Measurements from ENCODE around the gene NOTCH2. TPM values are rescaled to one million over a fixed set of nuclear protein-coding genes. Genes with fewer than 3 reads are reported as not detected.

Gene NOTCH2
- total RNA-seq, 6 donors from 2014 or later = 71.0 to 119 (median 89.1) TPM

DNA sequence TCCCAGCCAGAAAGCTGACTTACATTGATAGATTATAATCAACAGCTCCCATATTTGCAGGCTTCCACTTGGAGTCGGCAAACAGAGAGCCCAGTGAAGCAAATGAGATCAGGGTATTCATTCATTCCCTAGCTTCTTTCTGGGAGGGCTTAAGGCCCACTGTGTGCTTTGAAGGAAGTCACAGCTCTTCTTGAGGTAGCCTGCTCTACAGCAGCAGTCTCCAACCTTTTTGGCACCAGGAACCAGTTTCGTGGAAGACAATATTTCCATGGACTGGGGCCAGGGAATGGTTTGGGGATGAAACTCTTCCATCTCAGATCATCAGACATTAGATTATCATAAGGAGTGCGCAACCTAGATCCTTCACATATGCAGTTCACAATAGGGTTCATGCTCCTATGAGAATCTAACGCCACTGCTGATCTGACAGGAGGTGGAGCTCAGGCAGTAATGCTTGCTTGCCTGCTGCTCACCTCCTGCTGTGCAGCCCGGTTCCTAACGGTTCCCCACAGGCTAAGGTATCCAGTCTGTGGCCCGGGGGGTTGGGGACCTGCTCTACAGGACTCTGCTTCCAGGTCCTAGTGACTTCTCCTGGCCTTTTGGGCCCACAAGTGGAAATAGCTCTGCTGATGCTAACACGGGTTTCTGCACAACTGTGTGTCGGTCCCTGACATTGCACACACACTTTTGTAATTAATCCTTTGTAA lies 159.4 kb downstream of the NOTCH2 start:
- Histone ChIP-seq H3K27ac (no peak overlapping the region), H3K4me1 (no peaks in the 10 kb centered on the region), H3K4me3 (no peak overlapping the region), H3K9me3 (no peaks in the 10 kb centered on the region), H3K27me3 (no peaks in the 10 kb centered on the region), H3K36me3 (peaks cover 8 to 21% (median 11%) of the 10 kb centered on the region in 4 donors)
- WGBS, 2 donors = 67 to 87% methylated on average over 6 to 9 of the region's 9 CpGs
- TF ChIP-seq POLR2AphosphoS5 (IDR thresholded peaks at IDR 0.05) (no peak), EP300 (IDR thresholded peaks at IDR 0.05) (no peak), POLR2A (IDR thresholded peaks at IDR 0.05) (no peak)
- TF ChIP-seq, protein P1, sequence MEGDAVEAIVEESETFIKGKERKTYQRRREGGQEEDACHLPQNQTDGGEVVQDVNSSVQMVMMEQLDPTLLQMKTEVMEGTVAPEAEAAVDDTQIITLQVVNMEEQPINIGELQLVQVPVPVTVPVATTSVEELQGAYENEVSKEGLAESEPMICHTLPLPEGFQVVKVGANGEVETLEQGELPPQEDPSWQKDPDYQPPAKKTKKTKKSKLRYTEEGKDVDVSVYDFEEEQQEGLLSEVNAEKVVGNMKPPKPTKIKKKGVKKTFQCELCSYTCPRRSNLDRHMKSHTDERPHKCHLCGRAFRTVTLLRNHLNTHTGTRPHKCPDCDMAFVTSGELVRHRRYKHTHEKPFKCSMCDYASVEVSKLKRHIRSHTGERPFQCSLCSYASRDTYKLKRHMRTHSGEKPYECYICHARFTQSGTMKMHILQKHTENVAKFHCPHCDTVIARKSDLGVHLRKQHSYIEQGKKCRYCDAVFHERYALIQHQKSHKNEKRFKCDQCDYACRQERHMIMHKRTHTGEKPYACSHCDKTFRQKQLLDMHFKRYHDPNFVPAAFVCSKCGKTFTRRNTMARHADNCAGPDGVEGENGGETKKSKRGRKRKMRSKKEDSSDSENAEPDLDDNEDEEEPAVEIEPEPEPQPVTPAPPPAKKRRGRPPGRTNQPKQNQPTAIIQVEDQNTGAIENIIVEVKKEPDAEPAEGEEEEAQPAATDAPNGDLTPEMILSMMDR (IDR thresholded peaks at IDR 0.05) = no peak
- DNase-seq (no peak), ATAC-seq (ENCODE audit: low FRiP score in 2 of 2) (no peak)

DNA sequence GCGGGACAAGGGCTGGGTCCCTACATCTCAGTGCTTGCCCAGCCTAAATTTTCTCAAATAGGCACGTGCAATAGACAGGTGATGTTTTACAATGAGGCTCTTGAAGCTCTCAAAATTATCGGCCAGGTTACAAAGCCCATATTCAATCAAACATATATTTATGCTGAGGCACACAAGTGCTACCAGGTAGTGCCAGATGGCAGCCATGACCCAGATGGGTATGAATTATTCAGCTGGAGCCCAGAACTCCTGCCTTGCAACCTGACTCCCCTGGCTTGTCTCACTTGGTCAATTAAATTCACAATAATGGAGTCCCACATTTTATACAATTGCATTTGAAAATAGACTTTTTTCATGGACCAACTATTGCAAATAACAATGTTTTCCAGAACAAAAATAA lies 160.8 kb downstream of the NOTCH2 start:
- Histone ChIP-seq H3K4me1 (no peaks in the 10 kb centered on the region), H3K27ac (no peak overlapping the region), H3K27me3 (no peaks in the 10 kb centered on the region), H3K36me3 (peaks cover 0 to 8% (median 0%) of the 10 kb centered on the region in 4 donors), H3K4me3 (no peak overlapping the region), H3K9me3 (no peaks in the 10 kb centered on the region)
- ATAC-seq (ENCODE audit: low FRiP score in 2 of 2) (no peak), DNase-seq (no peak)
- 86 to 89% methylated on average over 3 of the region's 3 CpGs for WGBS, 2 donors
- TF ChIP-seq POLR2A (IDR thresholded peaks at IDR 0.05) (no peak), EP300 (IDR thresholded peaks at IDR 0.05) (no peak), POLR2AphosphoS5 (IDR thresholded peaks at IDR 0.05) (no peak)
- TF ChIP-seq, protein P1 (IDR thresholded peaks at IDR 0.05) = no peak

DNA sequence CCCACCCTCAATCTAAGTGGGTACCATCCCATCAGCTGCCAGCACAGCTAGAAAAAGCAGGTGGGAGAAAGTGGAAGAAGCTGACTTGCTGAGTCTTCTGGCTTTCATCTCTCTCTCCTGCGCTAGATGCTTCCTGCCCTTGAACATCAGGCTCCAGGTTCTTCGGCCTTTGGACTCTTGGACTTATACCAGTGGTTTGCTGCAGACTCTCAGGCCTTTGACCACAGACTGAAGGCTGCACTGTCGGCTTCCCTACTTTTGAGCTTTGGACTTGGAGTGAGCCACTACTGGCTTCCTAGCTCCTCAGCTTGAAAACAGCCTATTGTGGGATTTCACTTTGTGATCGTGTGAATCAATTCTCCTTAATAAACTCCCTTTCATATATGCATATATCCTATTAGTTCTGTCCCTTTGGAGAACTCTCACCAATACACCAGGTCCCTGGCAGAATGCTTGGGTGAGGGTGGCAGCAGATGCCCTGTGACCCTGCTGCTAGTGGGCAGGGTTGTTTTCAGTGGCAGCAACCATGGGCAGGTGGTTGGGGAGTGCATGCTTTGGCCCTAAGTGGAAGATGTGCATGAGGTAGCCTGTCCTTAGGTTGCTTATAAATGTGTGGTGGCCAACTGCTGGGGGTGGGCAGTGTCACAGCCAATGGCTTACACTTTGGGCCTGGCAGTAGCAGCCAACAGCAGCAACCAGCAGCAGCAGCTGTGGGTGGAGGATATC lies 162.4 kb downstream of the NOTCH2 start:
- Histone ChIP-seq H3K4me3 (no peak overlapping the region), H3K4me1 (no peaks in the 10 kb centered on the region), H3K9me3 (no peaks in the 10 kb centered on the region), H3K27ac (no peak overlapping the region), H3K36me3 (no peaks in the 10 kb centered on the region), H3K27me3 (no peaks in the 10 kb centered on the region)
- no peak for TF ChIP-seq POLR2AphosphoS5 (IDR thresholded peaks at IDR 0.05)
- TF ChIP-seq, protein P1 (IDR thresholded peaks at IDR 0.05) = no peak
- TF ChIP-seq POLR2A (IDR thresholded peaks at IDR 0.05) = no peak
- no peak for TF ChIP-seq EP300 (IDR thresholded peaks at IDR 0.05)
- no peak for ATAC-seq (ENCODE audit: low FRiP score in 2 of 2)
- 88 to 92% methylated on average over 4 of the region's 4 CpGs for WGBS, 2 donors
- DNase-seq = no peak

DNA sequence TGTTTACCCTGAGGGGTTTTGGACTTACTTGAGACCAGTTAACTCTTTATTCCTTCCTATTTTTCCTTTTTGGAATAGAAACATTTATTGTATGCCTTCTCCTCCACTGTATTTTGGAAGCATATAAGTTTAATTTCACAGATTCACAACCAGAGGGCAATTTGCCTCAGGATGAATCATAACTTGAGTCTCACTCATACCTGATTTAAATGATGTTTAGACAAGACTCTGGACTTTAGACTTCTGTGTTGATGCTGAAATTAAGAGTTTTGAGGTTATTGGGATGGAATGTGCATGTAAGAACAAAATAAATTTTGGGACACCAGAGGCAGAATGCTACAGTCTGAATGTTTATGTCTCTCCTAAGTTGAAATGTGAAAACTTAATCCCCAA lies 166.0 kb downstream of the NOTCH2 start:
- no peaks in the 10 kb centered on the region for H3K9me3 ChIP-seq
- no peak for DNase-seq
- H3K4me1 ChIP-seq = no peaks in the 10 kb centered on the region
- H3K27me3 ChIP-seq = no peaks in the 10 kb centered on the region
- no peak overlapping the region for H3K4me3 ChIP-seq
- TF ChIP-seq, protein P1 (IDR thresholded peaks at IDR 0.05) = no peak
- no peak for TF ChIP-seq POLR2A (IDR thresholded peaks at IDR 0.05)
- no peak for TF ChIP-seq POLR2AphosphoS5 (IDR thresholded peaks at IDR 0.05)
- TF ChIP-seq EP300 (IDR thresholded peaks at IDR 0.05) = no peak
- no peak overlapping the region for H3K27ac ChIP-seq
- ATAC-seq (ENCODE audit: low FRiP score in 2 of 2) = no peak
- no peaks in the 10 kb centered on the region for H3K36me3 ChIP-seq
